Upper lobe of left lung (tissue), 4 donors: Measurements from ENCODE around the gene MAN2A1.

Experiments used
- EP300 ChIP-seq, 4 donors: sonication (generic); formaldehyde crosslinking; IDR thresholded peaks; one replicate each; pipeline ENCODE4 v1.5.1; 2017; ENCODE audit warnings: antibody characterized with exemption in 4 of 4, control low read depth in 2 of 4
- TF ChIP-seq, protein P1 (sequence below), 6 experiments: fragments of 450-650 bp in 4 of 6; fragments of 200-600 bp in 2 of 6; sonication (generic) in 2 of 6; IDR thresholded peaks; one replicate each; pipeline ENCODE4 v1.5.1; 2016 to 2019; ENCODE audit warnings: antibody characterized with exemption in 6 of 6

DNA sequence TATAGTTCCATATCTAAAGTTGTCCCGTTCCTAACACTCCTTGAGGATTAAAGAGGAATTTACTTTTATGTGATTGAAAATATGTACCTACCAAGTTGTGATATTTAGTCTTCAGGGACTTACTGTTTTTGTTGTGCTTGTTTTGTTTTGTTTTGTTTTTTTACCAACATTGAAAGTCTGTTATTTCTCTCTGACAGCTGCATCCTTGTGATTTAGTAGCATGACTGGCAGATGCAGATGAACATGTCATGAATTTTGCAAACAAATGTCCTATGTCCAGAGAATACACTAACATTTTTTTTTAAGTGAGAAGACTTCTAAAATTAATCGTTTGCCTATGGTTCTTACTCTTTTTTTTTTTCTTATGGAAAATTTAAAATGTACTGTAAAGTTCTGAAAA is 85.4 kb downstream of the MAN2A1 start:
- no peak for TF ChIP-seq EP300 (IDR thresholded peaks at IDR 0.05)
- TF ChIP-seq, protein P1, sequence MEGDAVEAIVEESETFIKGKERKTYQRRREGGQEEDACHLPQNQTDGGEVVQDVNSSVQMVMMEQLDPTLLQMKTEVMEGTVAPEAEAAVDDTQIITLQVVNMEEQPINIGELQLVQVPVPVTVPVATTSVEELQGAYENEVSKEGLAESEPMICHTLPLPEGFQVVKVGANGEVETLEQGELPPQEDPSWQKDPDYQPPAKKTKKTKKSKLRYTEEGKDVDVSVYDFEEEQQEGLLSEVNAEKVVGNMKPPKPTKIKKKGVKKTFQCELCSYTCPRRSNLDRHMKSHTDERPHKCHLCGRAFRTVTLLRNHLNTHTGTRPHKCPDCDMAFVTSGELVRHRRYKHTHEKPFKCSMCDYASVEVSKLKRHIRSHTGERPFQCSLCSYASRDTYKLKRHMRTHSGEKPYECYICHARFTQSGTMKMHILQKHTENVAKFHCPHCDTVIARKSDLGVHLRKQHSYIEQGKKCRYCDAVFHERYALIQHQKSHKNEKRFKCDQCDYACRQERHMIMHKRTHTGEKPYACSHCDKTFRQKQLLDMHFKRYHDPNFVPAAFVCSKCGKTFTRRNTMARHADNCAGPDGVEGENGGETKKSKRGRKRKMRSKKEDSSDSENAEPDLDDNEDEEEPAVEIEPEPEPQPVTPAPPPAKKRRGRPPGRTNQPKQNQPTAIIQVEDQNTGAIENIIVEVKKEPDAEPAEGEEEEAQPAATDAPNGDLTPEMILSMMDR (IDR thresholded peaks at IDR 0.05): no peak
